H1 (cell line): Measurements from ENCODE around the gene DPF3. TPM values are rescaled to one million over a fixed set of nuclear protein-coding genes. Genes with fewer than 3 reads are reported as not detected.

Experiments
- CTCF ChIA-PET: fragments of 300-600 bp; sonication (Branson Sonifier 250); formaldehyde crosslinking; loops from one replicate; lab custom pipeline; 2021; ENCODE audit not compliant: partially characterized antibody; lab: Charles Lee
- POLR2A ChIA-PET: fragments of 300-600 bp; sonication (Branson Sonifier 250); formaldehyde crosslinking; loops from one replicate; lab custom pipeline; 2021; ENCODE audit warnings: inconsistent platforms; ENCODE audit not compliant: partially characterized antibody; lab: Charles Lee
- DNase-seq, 2 experiments: peaks; one replicate each; pipeline versions ENCODE4 v3.0.0 to v3.0.0-alpha.2; 2010 to 2022; ENCODE audit warnings: low spot score in 2 of 2, low read depth in 1 of 2, mixed read lengths in 1 of 2
- FAIRE-seq: peaks from 2 replicates; lab custom pipeline; 2011; peaks lifted over from hg19 to GRCh38; lab: Jason Lieb, UNC
- H2AFZ ChIP-seq: 2 replicates; pipeline ENCODE4 v1.8.1; 2012; ENCODE audit warnings: low read length, inconsistent platforms
- H2AK5ac ChIP-seq: 2 replicates; pipeline ENCODE4 v1.6.1; 2013; ENCODE audit warnings: low read depth, low read length
- H2BK120ac ChIP-seq: replicated peaks from 2 replicates; pipeline ENCODE3; 2013; ENCODE audit warnings: low read depth, low read length, inconsistent platforms
- H2BK12ac ChIP-seq: 2 replicates; pipeline ENCODE4 v1.6.1; 2013; ENCODE audit warnings: low read depth, low read length
- H2BK15ac ChIP-seq: 2 replicates; pipeline ENCODE4 v1.6.1; 2013; ENCODE audit warnings: low read length
- H2BK20ac ChIP-seq: 2 replicates; pipeline ENCODE4 v1.6.1; 2013; ENCODE audit warnings: low read length
- H2BK5ac ChIP-seq: 2 replicates; pipeline ENCODE4 v1.6.1; 2013; ENCODE audit warnings: low read depth, low read length
- H3K14ac ChIP-seq: 2 replicates; pipeline ENCODE4 v1.6.1; 2013; ENCODE audit warnings: inconsistent platforms; ENCODE audit not compliant: insufficient read length
- H3K18ac ChIP-seq: 2 replicates; pipeline ENCODE4 v1.6.1; 2013; ENCODE audit warnings: low read length; ENCODE audit errors: extremely low read depth
- H3K23ac ChIP-seq: 2 replicates; pipeline ENCODE4 v1.6.1; 2013; ENCODE audit warnings: inconsistent platforms; ENCODE audit not compliant: insufficient read length
- H3K23me2 ChIP-seq: 2 replicates; pipeline ENCODE4 v1.6.1; 2013; ENCODE audit warnings: low read depth, low read length
- H3K27ac ChIP-seq: 2 replicates; pipeline ENCODE4 v1.6.1; 2011; ENCODE audit warnings: low read depth, low read length, inconsistent platforms
- H3K27me3 ChIP-seq, 4 experiments: replicated peaks in 1 of 4; 1 replicate in 1 of 4; 2 replicates in 3 of 4; pipeline versions ENCODE4 v1.6.1 to v1.8.1; 2011 to 2013; ENCODE audit warnings: low read length in 3 of 4, mild to moderate bottlenecking in 3 of 4, inconsistent platforms in 2 of 4, mixed read lengths in 2 of 4, moderate library complexity in 1 of 4; ENCODE audit not compliant: control insufficient read depth in 3 of 4, insufficient read depth in 3 of 4; ENCODE audit errors: extremely low read depth in 1 of 4
- H3K36me3 ChIP-seq, 4 experiments: 2 replicates each; pipeline versions ENCODE4 v1.6.1 to v1.8.1; 2011 to 2013; ENCODE audit warnings: mild to moderate bottlenecking in 4 of 4, low read length in 3 of 4, moderate library complexity in 2 of 4, control low read depth in 1 of 4, inconsistent platforms in 1 of 4; ENCODE audit not compliant: insufficient read depth in 4 of 4, control insufficient read depth in 2 of 4
- H3K4ac ChIP-seq: replicated peaks from 2 replicates; pipeline ENCODE3; 2013; ENCODE audit warnings: low read length, low read depth, mixed read lengths, inconsistent platforms; ENCODE audit not compliant: insufficient read length
- H3K4me1 ChIP-seq, 4 experiments: replicated peaks in 1 of 4; 1 replicate in 1 of 4; 2 replicates in 3 of 4; pipeline versions ENCODE4 v1.6.1 to v1.8.1; 2011 to 2013; ENCODE audit warnings: low read length in 3 of 4, inconsistent platforms in 2 of 4, mixed read lengths in 1 of 4; ENCODE audit not compliant: insufficient read depth in 4 of 4, control insufficient read depth in 3 of 4
- H3K4me2 ChIP-seq, 2 experiments: 2 replicates each; pipeline versions ENCODE4 v1.6.1 to v1.8.1; 2011 to 2013; ENCODE audit warnings: low read depth in 2 of 2, low read length in 2 of 2, control low read depth in 1 of 2, inconsistent platforms in 1 of 2, mild to moderate bottlenecking in 1 of 2; ENCODE audit not compliant: insufficient read depth in 1 of 2
- H3K4me3 ChIP-seq, 4 experiments: fragments of 200-600, 300-600 bp in 1 of 4; sonication (generic), shearing (Covaris generic), sonication (Bioruptor Twin) in 1 of 4; 2 replicates each; pipeline versions ENCODE4 v1.5.1 to v1.8.1; 2011 to 2016; ENCODE audit warnings: low read length in 4 of 4, low read depth in 3 of 4, control low read depth in 2 of 4, inconsistent platforms in 2 of 4, mild to moderate bottlenecking in 2 of 4, mixed read lengths in 1 of 4, moderate library complexity in 1 of 4; ENCODE audit not compliant: insufficient read depth in 2 of 4; ENCODE audit errors: extremely low read depth in 1 of 4
- H3K56ac ChIP-seq: replicated peaks from 2 replicates; pipeline ENCODE3; 2013; ENCODE audit warnings: low read depth, mild to moderate bottlenecking, mixed read lengths, low read length, inconsistent platforms; ENCODE audit not compliant: insufficient read length
- H3K79me1 ChIP-seq: 2 replicates; pipeline ENCODE4 v1.6.1; 2013; ENCODE audit warnings: low read depth, low read length, control low read depth
- H3K79me2 ChIP-seq, 2 experiments: 2 replicates each; pipeline versions ENCODE4 v1.6.1 to v1.8.1; 2012 to 2013; ENCODE audit warnings: low read length in 2 of 2, mild to moderate bottlenecking in 2 of 2, inconsistent platforms in 1 of 2; ENCODE audit not compliant: insufficient read depth in 2 of 2, control insufficient read depth in 1 of 2
- H3K9ac ChIP-seq, 4 experiments: replicated peaks in 1 of 4; 1 replicate in 1 of 4; 2 replicates in 3 of 4; pipeline versions ENCODE4 v1.6.1 to v1.8.1; 2011 to 2013; ENCODE audit warnings: low read depth in 3 of 4, low read length in 3 of 4, control low read depth in 2 of 4, mild to moderate bottlenecking in 2 of 4, moderate library complexity in 2 of 4, inconsistent platforms in 1 of 4; ENCODE audit errors: extremely low read depth in 1 of 4
- H3K9me3 ChIP-seq, 2 experiments: 2 replicates each; pipeline versions ENCODE4 v1.6.1 to v1.8.1; 2012 to 2013; ENCODE audit warnings: mild to moderate bottlenecking in 2 of 2, moderate library complexity in 2 of 2, control low read depth in 1 of 2, inconsistent platforms in 1 of 2, low read depth in 1 of 2, low read length in 1 of 2, mixed read lengths in 1 of 2; ENCODE audit not compliant: insufficient read depth in 2 of 2
- H4K20me1 ChIP-seq, 2 experiments: replicated peaks in 1 of 2; 2 replicates each; pipeline versions ENCODE3 to v1.8.1; 2011 to 2013; ENCODE audit warnings: inconsistent platforms in 2 of 2, low read length in 2 of 2, mild to moderate bottlenecking in 1 of 2; ENCODE audit not compliant: insufficient read depth in 2 of 2, control insufficient read depth in 1 of 2
- H4K5ac ChIP-seq: 2 replicates; pipeline ENCODE4 v1.6.1; 2013; ENCODE audit warnings: low read length, low read depth, mixed read lengths, inconsistent platforms; ENCODE audit not compliant: insufficient read length
- H4K8ac ChIP-seq: 2 replicates; pipeline ENCODE4 v1.8.0; 2013; ENCODE audit warnings: mild to moderate bottlenecking, moderate library complexity, low read length, inconsistent platforms; ENCODE audit not compliant: insufficient read depth; ENCODE audit errors: extremely low read depth
- H4K91ac ChIP-seq: replicated peaks from 2 replicates; pipeline ENCODE3; 2013; ENCODE audit warnings: low read length, mixed read lengths, inconsistent platforms; ENCODE audit not compliant: insufficient read length
- ASH2L ChIP-seq: fragments of 200-600, 300-600 bp; sonication (generic); IDR thresholded peaks from one replicate; pipeline ENCODE4 v1.7.1; 2017; ENCODE audit warnings: low read length
- ATF2 ChIP-seq: IDR thresholded peaks from 2 replicates; pipeline ENCODE4 v1.6.1; 2012; ENCODE audit warnings: low read length, inconsistent platforms
- CTCF ChIP-seq, 3 experiments: IDR thresholded peaks; 1 replicate in 2 of 3; 2 replicates in 1 of 3; pipeline versions ENCODE4 v1.5.1 to v1.6.1; 2011; ENCODE audit warnings: low read length in 3 of 3, mild to moderate bottlenecking in 3 of 3, inconsistent platforms in 2 of 3, low read depth in 1 of 3, moderate library complexity in 1 of 3; ENCODE audit not compliant: insufficient read depth in 1 of 3; ENCODE audit errors: control extremely low read depth in 1 of 3
- NANOG ChIP-seq: IDR thresholded peaks from 2 replicates; pipeline ENCODE4 v1.6.1; 2011; ENCODE audit warnings: low read length, low read depth, mild to moderate bottlenecking, inconsistent platforms; ENCODE audit not compliant: insufficient read depth, poor library complexity, severe bottlenecking
- POU5F1 ChIP-seq: IDR thresholded peaks from 2 replicates; pipeline ENCODE4 v1.6.1; 2011; ENCODE audit warnings: low read depth, mild to moderate bottlenecking, low read length, moderate library complexity
- SIN3A ChIP-seq, 2 experiments: IDR thresholded peaks in 1 of 2; conservative IDR thresholded peaks in 1 of 2; 2 replicates each; pipeline ENCODE4 v1.6.1; 2011 to 2012; ENCODE audit warnings: low read length in 2 of 2, improper control_type of control experiment in 1 of 2, low read depth in 1 of 2, mild to moderate bottlenecking in 1 of 2
- whole genome bisulfite sequencing, 2 experiments: shearing (Covaris generic) in 1 of 2; methylation state at CpG; one replicate each; pipeline versions ENCODE4 v1.1.6 to v1.1.7; 2013 to 2015; ENCODE audit warnings: low lambda C conversion rate in 2 of 2, mixed read lengths in 2 of 2, inconsistent platforms in 1 of 2, low coverage in 1 of 2, missing lambda C conversion rate in 1 of 2; ENCODE audit not compliant: insufficient replicate concordance in 2 of 2, insufficient coverage in 1 of 2, insufficient read length in 1 of 2; ENCODE audit errors: extremely low coverage in 1 of 2, missing lambda C conversion rate in 1 of 2; 5-methylcytosine and 5-hydroxymethylcytosine counted together
- polyA plus RNA-seq, 7 experiments: library from polyadenylated mRNA; depleted of rRNA in 3 of 7; stranded (reverse) in 5 of 7; unstranded in 2 of 7; fragments of >200 nt in 5 of 7; fragments of 200-250 nt in 2 of 7; gene quantifications; 1 replicate in 5 of 7; 2 replicates in 1 of 7; 4 replicates in 1 of 7; pipeline versions ENCODE4 v1.2.1 to v1.2.3, GENCODE V29; 2011 to 2013; ENCODE audit warnings: missing spikeins in 2 of 7, mixed read lengths in 2 of 7
- total RNA-seq: library from RNA; stranded (reverse); fragmentation: NEBNext Ultra II Directional; extraction: Animal tissue kit (Norgen Biotek cat#: 25700); gene quantifications from 2 replicates; pipeline ENCODE4 v1.2.1, GENCODE V29; 2021

The DPF3 gene
- total and polyA plus RNA-seq, 2 of the 8 experiments (the other 6 are each of a cell fraction or from before 2014, with no cell fraction given) = 0.19 TPM; not detected in 1

- DNase-seq (no peak), FAIRE-seq (no peak)
- no peak overlapping the region for H3K4ac ChIP-seq
- no peaks in the 10 kb centered on the region for H3K4me1 ChIP-seq
- no peak for TF ChIP-seq SIN3A (conservative IDR thresholded peaks at IDR 0.05 in 1 of 2, IDR thresholded peaks at IDR 0.05 in 1 of 2; ENCODE audit: low read depth in 1 of 2, low read length in 2 of 2)
- TF ChIP-seq CTCF (IDR thresholded peaks at IDR 0.05; ENCODE audit: control extremely low read depth in 1 of 3, insufficient read depth in 1 of 3, low read depth in 1 of 3, low read length in 3 of 3) = no peak
- no peak for TF ChIP-seq NANOG
- TF ChIP-seq POU5F1 = no peak
- TF ChIP-seq ASH2L = no peak
- TF ChIP-seq ATF2 = no peak
- no peak overlapping the region for H2BK15ac ChIP-seq
- H3K14ac ChIP-seq = no peak overlapping the region
- no peak overlapping the region for H3K23ac ChIP-seq
- H3K79me2 ChIP-seq = no peaks in the 10 kb centered on the region
- 96% methylated on average over 10 of the region's 10 CpGs; no CpG with 5 or more reads in 1 of the 2 experiments for WGBS, 2 experiments
- no peaks in the 10 kb centered on the region; a peak in 1 of 7 replicates for H3K27me3 ChIP-seq
- no peak overlapping the region for H3K56ac ChIP-seq
- no peak overlapping the region for H3K9ac ChIP-seq
- H3K27ac ChIP-seq = no peak overlapping the region
- H2BK20ac ChIP-seq = no peak overlapping the region
- no peak overlapping the region for H2BK5ac ChIP-seq
- no peaks in the 10 kb centered on the region for H3K79me1 ChIP-seq
- H2AK5ac ChIP-seq = no peak overlapping the region
- H4K20me1 ChIP-seq = no peaks in the 10 kb centered on the region
- H3K4me3 ChIP-seq = no peak overlapping the region
- no peak overlapping the region; the same call in 1 of the 2 replicates for H4K8ac ChIP-seq
- H2BK12ac ChIP-seq = no peak overlapping the region
- ChIA-PET CTCF (interaction anchor here (0.9 to 1.3 kb wide), 3 partner anchors 14 to 299 kb away, joined by 3 to 4 read pairs (median 3); no protein-coding TSS in a partner anchor), POLR2A (no interaction called here)
- no peak overlapping the region for H2AFZ ChIP-seq
- H3K18ac ChIP-seq = no peak overlapping the region
- no peaks in the 10 kb centered on the region; the same call in 1 of the 2 replicates for H3K23me2 ChIP-seq
- no peaks in the 10 kb centered on the region for H3K36me3 ChIP-seq
- H2BK120ac ChIP-seq = no peak overlapping the region
- no peak overlapping the region for H3K4me2 ChIP-seq
- no peak overlapping the region for H4K5ac ChIP-seq
- no peak overlapping the region for H4K91ac ChIP-seq
- H3K9me3 ChIP-seq = no peaks in the 10 kb centered on the region
Observed at GRCh38 chr14:72649603-72650227, 244.2 kb downstream of the DPF3 start.
